Mucosa of rectum (tissue), 2 donors: ENCODE results near the gene MCEMP1.

Source experiments
- H3K27ac ChIP-seq, 2 donors: one replicate each; pipeline ENCODE4 v1.7.0; 2013; ENCODE audit warnings: inconsistent platforms in 2 of 2, low read depth in 2 of 2, low read length in 2 of 2
- H3K27me3 ChIP-seq, 2 donors: one replicate each; pipeline ENCODE4 v1.7.0; 2013; ENCODE audit warnings: low read length in 2 of 2; ENCODE audit not compliant: control insufficient read depth in 2 of 2, insufficient read depth in 2 of 2
- H3K36me3 ChIP-seq, 2 donors: one replicate each; pipeline ENCODE4 v1.7.0; 2013; ENCODE audit warnings: low read length in 2 of 2; ENCODE audit not compliant: control insufficient read depth in 2 of 2, insufficient read depth in 2 of 2
- H3K4me1 ChIP-seq, 2 donors: one replicate each; pipeline ENCODE4 v1.7.0; 2013; ENCODE audit warnings: low read length in 2 of 2, mild to moderate bottlenecking in 1 of 2; ENCODE audit not compliant: control insufficient read depth in 2 of 2, insufficient read depth in 2 of 2
- H3K4me3 ChIP-seq, 2 donors: one replicate each; pipeline ENCODE4 v1.7.0; 2013; ENCODE audit warnings: low read length in 2 of 2
- H3K9ac ChIP-seq, 2 donors: one replicate each; pipeline ENCODE4 v1.7.0; 2013; ENCODE audit warnings: low read length in 2 of 2, low read depth in 1 of 2, mild to moderate bottlenecking in 1 of 2
- H3K9me3 ChIP-seq, 2 donors: one replicate each; pipeline ENCODE4 v1.7.0; 2013; ENCODE audit warnings: low read length in 2 of 2; ENCODE audit not compliant: control insufficient read depth in 2 of 2
- donor health status: healthy.
- donor health status: Normal muscosa, but diverticular disease.

Gene MCEMP1

GRCh38 chr19:7694499-7694898 is 17.6 kb downstream of the MCEMP1 start:
- H3K36me3 ChIP-seq = no peaks in the 10 kb centered on the region
- no peak overlapping the region for H3K27ac ChIP-seq
- no peaks in the 10 kb centered on the region for H3K9me3 ChIP-seq
- no peaks in the 10 kb centered on the region for H3K27me3 ChIP-seq
- no peak overlapping the region for H3K9ac ChIP-seq
- no peaks in the 10 kb centered on the region for H3K4me1 ChIP-seq
- no peak overlapping the region for H3K4me3 ChIP-seq

DNA sequence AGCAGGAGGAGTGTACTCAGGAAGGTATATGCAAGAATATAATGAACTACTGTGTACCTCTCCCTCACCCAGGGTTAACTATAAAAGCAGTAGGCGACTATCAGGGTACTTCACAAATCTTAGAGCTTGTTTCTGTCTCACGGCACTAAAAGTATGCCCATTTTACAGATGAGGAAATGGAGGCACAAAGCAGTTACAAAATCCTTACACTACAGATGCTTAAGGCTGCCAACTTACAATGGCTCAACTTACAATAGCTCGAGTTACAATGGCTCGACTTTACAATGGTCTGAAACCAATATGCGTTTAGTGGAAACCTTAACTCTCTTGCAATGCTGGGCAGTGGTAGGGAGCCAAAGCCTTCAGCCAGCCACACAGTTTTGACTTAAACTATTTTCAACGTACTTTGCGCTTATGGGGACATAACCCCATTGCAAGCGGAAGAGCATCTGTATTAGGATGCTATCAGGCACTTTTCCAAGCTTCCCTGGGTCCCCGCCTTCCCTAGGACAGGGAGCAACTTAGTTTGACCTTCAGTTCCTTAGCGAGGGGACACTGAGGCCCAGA is 20.9 kb downstream of the MCEMP1 start:
- Histone ChIP-seq H3K27me3 (no peaks in the 10 kb centered on the region), H3K9ac (no peak overlapping the region), H3K4me1 (no peaks in the 10 kb centered on the region), H3K4me3 (no peak overlapping the region), H3K27ac (no peak overlapping the region), H3K36me3 (no peaks in the 10 kb centered on the region), H3K9me3 (no peaks in the 10 kb centered on the region)

GRCh38 chr19:7698583-7698982 is 21.7 kb downstream of the MCEMP1 start:
- Histone ChIP-seq H3K4me1 (no peaks in the 10 kb centered on the region), H3K9ac (no peak overlapping the region), H3K4me3 (no peak overlapping the region), H3K27me3 (no peaks in the 10 kb centered on the region), H3K27ac (no peak overlapping the region), H3K9me3 (no peaks in the 10 kb centered on the region), H3K36me3 (no peaks in the 10 kb centered on the region)

DNA sequence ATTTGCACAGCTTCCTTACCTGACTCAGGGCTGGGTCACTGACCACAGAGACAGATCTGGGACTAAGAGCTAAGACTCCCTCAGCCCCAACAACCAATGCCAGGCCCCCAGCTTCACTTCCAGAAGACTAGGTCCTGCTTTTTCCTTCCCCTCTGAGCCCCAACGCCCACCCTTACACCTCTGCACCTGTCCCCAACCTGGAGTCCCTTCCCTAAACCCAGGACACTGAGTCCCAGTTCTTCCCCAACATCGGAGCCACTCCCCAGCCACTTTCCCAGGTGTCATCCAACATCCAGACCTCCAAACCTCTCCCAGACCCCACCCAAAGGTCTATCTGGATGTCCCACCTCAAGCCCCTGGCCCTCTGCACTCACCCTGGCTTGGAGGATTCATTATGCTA is 22.1 kb downstream of the MCEMP1 start:
- H3K4me1 ChIP-seq = no peaks in the 10 kb centered on the region
- no peak overlapping the region for H3K4me3 ChIP-seq
- no peaks in the 10 kb centered on the region for H3K36me3 ChIP-seq
- no peaks in the 10 kb centered on the region for H3K9me3 ChIP-seq
- H3K9ac ChIP-seq = no peak overlapping the region
- H3K27ac ChIP-seq = no peak overlapping the region
- H3K27me3 ChIP-seq = no peaks in the 10 kb centered on the region

DNA sequence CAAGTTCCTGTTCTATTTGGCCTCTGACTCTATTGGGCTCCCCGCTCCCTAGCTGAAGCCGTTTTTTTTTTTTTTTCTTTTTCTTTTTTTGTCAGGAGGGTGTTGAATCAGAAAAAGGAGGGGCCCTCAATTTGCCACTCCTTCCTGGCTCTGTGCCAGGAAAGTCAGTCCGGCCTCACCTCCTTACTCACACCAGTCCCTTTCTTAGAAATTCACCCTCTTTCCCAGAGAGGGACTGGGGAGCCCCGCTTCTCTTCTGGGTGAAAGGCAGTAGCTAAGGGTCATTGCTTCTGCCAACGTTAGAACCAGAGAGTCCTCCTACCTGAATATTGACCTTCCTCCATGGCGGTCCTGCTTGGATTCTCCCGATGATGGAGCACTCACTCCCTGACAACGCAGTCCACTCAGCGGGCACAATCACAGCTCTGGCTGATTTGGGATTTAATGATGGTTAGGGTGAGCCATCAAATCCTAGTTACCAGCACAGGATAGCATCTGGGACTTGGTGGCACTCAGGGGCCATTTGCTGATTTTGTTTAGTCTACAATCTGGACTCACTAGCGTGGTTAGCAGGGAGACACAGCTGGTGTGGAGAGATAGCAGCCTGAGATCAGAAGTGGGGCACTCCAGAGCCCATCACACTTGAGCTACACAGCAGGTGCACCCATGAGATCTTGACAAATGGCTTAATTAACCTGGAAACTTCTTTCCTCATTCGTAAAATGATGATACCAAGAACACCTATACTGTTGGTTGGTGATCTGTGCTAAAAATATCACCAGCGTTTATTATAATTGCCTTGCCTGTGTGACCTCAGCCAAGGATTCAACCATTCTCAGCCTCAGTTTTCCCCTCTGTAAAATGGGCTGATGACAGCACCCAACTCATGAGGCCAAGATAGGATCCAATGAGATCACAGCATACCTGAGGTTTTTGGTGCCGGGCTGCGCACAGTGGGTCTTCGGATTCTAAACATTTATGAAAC is 22.8 kb downstream of the MCEMP1 start:
- Histone ChIP-seq H3K4me1 (no peaks in the 10 kb centered on the region), H3K36me3 (no peaks in the 10 kb centered on the region), H3K4me3 (no peak overlapping the region), H3K9ac (no peak overlapping the region), H3K27ac (no peak overlapping the region), H3K9me3 (no peaks in the 10 kb centered on the region), H3K27me3 (no peaks in the 10 kb centered on the region)

DNA sequence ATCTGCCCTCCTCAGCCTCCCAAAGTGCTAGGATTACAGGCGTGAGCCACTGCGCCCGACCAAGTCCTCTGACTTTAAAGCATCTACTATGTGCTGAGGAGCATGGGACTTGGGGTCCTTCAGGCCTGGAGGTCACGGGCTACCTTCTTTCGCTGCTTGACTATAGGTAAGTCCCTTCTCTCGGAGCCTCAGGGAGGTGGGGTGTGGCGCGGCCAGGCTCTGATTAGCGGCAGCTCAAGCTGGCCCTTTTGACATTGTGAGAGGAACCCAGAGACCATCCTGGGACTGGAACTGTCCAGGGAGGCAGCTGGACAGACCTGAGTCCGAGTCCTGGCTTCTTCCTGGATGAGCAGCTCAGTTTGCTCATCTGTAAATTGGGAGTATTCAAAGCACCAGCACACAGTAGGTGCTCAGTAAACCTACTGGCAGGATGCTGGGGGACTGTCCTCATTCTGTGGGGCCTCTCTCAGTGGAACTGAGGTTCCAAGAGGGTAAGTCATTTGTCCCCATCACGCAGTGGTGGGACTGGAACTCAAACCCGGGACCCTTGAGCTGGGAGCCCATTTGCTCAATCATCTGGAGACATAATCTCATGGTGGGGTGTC is 24.3 kb downstream of the MCEMP1 start:
- H3K4me1 ChIP-seq = peaks cover 0 to 3% of the 10 kb centered on the region in 2 donors
- H3K9me3 ChIP-seq = no peaks in the 10 kb centered on the region
- H3K36me3 ChIP-seq = no peaks in the 10 kb centered on the region
- H3K9ac ChIP-seq = no peak overlapping the region
- H3K4me3 ChIP-seq = no peak overlapping the region
- H3K27me3 ChIP-seq = no peaks in the 10 kb centered on the region
- no peak overlapping the region for H3K27ac ChIP-seq

- Histone ChIP-seq H3K4me3 (no peak within 1 kb of the TSS), H3K36me3 (no peaks in the 10 kb centered on the region), H3K27ac (peak within 1 kb of the TSS in 1 of 2 donors; percentile 43), H3K9ac (no peak within 1 kb of the TSS), H3K27me3 (no peaks in the 10 kb centered on the region), H3K9me3 (no peaks in the 10 kb centered on the region), H3K4me1 (peaks cover 0 to 5% of the 10 kb centered on the region in 2 donors)
Measured at GRCh38 chr19:7701654-7702457, 25.0 kb downstream of the MCEMP1 start, which contains the start of gene FCER2. TSS of gene FCER2 (minus strand) at chr19:7702131. CDS start at chr19:7699760, 2,371 bp downstream.

DNA sequence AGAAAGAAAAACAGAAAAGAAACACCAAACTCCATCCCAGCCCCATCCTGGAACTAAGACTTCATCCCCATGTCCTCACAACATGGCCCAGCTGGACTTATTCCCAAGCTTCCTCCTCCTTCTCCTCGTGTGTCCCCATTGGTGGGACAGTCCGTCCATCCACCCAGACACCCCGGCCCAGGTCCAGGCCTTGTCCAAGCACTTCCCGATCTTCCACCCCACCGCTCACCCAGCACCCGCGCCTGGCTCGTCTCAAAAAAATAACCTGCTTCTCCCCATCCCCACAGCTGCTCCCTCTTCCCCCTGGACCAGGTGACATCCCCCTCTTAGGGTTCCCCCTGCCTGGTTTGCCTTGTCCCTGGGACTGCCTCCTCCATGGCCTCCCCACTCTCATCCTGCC is 26.4 kb downstream of the MCEMP1 start:
- Histone ChIP-seq H3K27me3 (no peaks in the 10 kb centered on the region), H3K27ac (no peak overlapping the region), H3K9me3 (no peaks in the 10 kb centered on the region), H3K36me3 (no peaks in the 10 kb centered on the region), H3K9ac (no peak overlapping the region), H3K4me1 (peaks cover 0 to 5% of the 10 kb centered on the region in 2 donors), H3K4me3 (no peak overlapping the region)

DNA sequence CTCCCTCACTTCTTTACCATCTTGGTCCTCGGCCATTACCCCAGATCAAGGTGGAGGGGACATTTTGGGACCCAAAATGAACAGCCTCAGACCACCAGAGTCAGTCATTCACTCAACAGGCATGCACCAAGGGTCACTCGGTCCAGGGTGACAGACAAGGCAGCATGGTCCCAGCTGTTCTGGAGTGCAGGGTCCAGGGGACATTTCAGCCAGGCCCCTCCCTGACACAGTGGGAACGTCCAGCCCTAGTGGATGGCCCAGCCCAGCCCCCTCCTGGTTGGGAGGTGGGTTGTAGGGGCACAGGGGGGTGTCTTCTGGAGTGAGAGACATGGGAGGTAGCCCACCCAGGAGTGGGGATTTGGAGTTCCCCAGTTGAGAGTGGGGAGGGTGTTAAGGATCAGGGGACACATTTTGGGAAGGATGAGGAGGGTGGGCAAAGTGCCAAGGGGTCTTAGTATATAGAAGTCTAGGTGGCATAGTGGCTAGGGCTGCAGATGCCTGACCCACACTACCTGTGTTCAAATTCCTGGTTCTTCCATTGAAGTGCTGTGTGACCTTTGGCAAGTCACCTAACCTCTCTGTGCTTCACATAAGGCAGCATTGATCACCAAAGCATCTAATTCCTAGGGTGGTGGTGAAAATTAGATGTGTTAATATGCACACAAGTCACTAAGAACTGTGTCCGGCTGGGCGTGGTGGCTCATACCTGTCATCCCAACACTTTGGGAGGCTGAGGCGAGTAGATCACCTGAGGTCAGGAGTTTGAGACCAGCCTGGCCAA is 27.6 kb downstream of the MCEMP1 start:
- no peak overlapping the region for H3K9ac ChIP-seq
- peaks cover 0 to 5% of the 10 kb centered on the region in 2 donors for H3K4me1 ChIP-seq
- H3K27ac ChIP-seq = no peak overlapping the region
- no peaks in the 10 kb centered on the region for H3K27me3 ChIP-seq
- no peaks in the 10 kb centered on the region for H3K36me3 ChIP-seq
- no peak overlapping the region for H3K4me3 ChIP-seq
- no peaks in the 10 kb centered on the region for H3K9me3 ChIP-seq
